Activated CD8-positive, alpha-beta memory T cell treated with anti-CD3 and anti-CD28 coated beads, Interleukin-2, amount 10 ng/mL, durations not matched to agents 7 days and 5 days (primary cell): ENCODE results near the gene EP400. TPM values are rescaled to one million over a fixed set of nuclear protein-coding genes. Genes with fewer than 3 reads are reported as not detected.
"Not testable (repeated sequence)": the region's sequence is repeated elsewhere in the genome, so short reads cannot be mapped to it uniquely, and the experiment has no call there.

ENCODE experiments used
- ATAC-seq: fragments of 150-1000 bp; cut with Tn5 transposase; one replicate; pipeline ENCODE4 v1.10.0; 2021; ENCODE audit warnings: moderate library complexity
- CTCF ChIA-PET: fragments of 350-600 bp; sonication (Branson Sonifier 250); formaldehyde crosslinking; loops from one replicate; lab custom pipeline; 2021; ENCODE audit warnings: antibody characterized with exemption; lab: Charles Lee
- DNase-seq: peaks from one replicate; pipeline ENCODE4 v3.0.0-alpha.2; 2020
- H3K27ac Mint-ChIP-seq: one replicate; pipeline ENCODE4 v1.8.0; 2021; ENCODE audit warnings: mild to moderate bottlenecking, mixed read lengths
- H3K27me3 Mint-ChIP-seq: one replicate; pipeline ENCODE4 v1.8.0; 2021; ENCODE audit warnings: mixed read lengths
- H3K36me3 Mint-ChIP-seq: one replicate; pipeline ENCODE4 v1.8.0; 2021; ENCODE audit warnings: mild to moderate bottlenecking, mixed read lengths
- H3K4me1 Mint-ChIP-seq: one replicate; pipeline ENCODE4 v1.8.0; 2021; ENCODE audit warnings: mixed read lengths
- H3K4me3 Mint-ChIP-seq: one replicate; pipeline ENCODE4 v1.8.0; 2021; ENCODE audit warnings: mild to moderate bottlenecking, moderate library complexity, mixed read lengths
- H3K9me3 Mint-ChIP-seq: one replicate; pipeline ENCODE4 v1.8.0; 2022; ENCODE audit warnings: low read depth, mixed read lengths
- total RNA-seq, 2 experiments: library from RNA; stranded (reverse); gene quantifications; one replicate each; pipeline ENCODE4 v1.2.3, GENCODE V29; 2021

Gene EP400
- total RNA-seq, 2 experiments from 2014 or later = 54.1 to 68.0 TPM

DNA sequence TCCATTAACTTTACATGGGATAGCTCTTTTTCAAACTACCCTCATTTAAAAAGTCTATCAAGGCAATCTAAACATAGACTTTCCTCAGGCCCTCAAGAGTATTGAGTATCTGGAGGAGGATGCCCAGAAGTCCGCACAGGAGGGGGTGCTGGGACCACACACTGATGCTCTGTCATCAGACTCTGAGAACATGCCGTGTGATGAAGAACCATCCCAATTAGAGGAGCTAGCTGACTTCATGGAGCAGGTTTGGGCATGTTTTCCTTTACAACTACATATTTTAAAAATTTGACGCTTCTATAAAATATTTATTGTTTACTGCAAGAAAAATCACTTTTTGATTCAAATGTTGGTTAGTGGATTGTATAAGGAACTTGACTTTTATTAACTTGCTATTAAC, 93.5 kb downstream of the EP400 start:
- Mint-ChIP-seq H3K4me1 (peaks cover 4% of the 10 kb centered on the region), H3K4me3 (no peak overlapping the region), H3K27ac (no peak overlapping the region), H3K36me3 (peaks cover 27% of the 10 kb centered on the region), H3K27me3 (no peaks in the 10 kb centered on the region), H3K9me3 (no peaks in the 10 kb centered on the region)
- ATAC-seq (no peak), DNase-seq (no peak)
- CTCF ChIA-PET = no interaction called here

DNA sequence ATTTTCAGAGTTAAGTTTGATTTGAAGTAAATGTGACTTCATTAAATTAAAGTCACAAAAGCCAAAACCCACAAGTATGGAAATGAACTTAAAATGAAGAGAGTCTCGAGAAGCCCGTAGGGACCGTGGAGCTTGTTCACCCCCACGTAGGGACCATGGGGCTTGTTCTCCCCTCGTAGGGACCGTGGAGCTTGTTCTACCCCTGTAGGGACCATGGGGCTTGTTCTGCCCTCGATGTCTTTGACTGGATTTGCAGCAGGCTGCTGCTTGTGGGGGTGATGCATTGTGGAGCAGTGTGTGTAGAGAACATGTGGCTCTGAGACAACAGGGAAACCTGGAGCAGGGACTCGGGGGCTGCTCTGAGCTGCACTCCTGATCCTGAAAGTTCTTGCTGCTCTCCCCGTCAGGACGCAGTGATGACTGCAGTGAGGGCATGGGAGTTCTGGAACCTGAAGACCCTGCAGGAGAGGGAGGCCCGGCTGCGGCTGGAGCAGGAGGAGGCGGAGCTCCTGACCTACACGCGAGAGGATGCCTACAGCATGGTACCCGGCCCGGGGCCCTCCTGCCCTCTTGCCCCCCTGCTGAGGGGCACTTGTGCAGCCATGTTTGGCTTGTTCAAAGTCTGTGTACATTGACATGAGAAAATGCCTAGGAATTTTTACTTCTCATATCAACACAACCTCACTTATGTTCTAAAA, 94.2 kb downstream of the EP400 start:
- no peak overlapping the region for H3K27ac Mint-ChIP-seq
- CTCF ChIA-PET = no interaction called here
- DNase-seq = no peak

DNA sequence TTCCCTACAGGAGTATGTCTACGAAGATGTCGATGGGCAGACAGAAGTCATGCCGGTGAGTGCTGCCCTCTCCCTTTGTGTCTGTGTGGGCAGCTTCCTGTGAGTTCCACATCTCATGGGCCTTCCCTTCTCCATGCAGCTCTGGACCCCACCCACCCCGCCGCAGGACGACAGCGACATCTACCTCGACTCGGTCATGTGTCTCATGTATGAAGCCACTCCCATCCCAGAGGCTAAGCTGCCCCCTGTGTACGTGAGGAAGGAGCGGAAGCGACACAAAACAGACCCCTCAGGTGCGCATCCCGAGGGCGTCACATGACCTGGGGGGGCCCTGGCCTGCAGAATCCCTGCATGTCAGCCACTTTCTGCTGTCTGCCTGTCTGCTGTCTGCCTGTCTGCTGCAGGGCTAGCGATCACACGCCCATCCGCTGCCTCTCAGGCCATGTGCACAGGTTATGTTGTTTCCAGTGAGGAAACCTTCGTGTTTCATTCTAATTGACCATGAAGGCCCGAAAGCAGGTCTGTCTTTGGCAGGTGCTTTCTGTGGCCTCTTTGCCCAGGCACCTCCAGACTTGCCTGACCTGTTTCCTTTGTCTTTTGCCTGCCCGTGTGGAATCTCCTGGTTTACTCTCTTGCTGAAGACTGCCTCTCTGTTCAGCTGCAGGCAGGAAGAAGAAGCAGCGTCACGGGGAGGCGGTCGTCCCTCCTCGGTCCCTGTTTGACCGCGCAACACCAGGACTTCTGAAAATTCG, 95.1 kb downstream of the EP400 start:
- Mint-ChIP-seq H3K9me3 (no peaks in the 10 kb centered on the region), H3K4me1 (peaks cover 4% of the 10 kb centered on the region), H3K27me3 (no peaks in the 10 kb centered on the region), H3K36me3 (peaks cover 24% of the 10 kb centered on the region), H3K4me3 (no peak overlapping the region), H3K27ac (no peak overlapping the region)
- no peak for ATAC-seq
- CTCF ChIA-PET = no interaction called here
- DNase-seq = no peak

More for the DNA sequence above, 94.2 kb downstream of the EP400 start:
- peaks cover 23% of the 10 kb centered on the region for H3K36me3 Mint-ChIP-seq
- ATAC-seq = no peak
- no peak overlapping the region for H3K4me3 Mint-ChIP-seq
- H3K27me3 Mint-ChIP-seq = no peaks in the 10 kb centered on the region
- H3K9me3 Mint-ChIP-seq = no peaks in the 10 kb centered on the region
- peaks cover 4% of the 10 kb centered on the region for H3K4me1 Mint-ChIP-seq

DNA sequence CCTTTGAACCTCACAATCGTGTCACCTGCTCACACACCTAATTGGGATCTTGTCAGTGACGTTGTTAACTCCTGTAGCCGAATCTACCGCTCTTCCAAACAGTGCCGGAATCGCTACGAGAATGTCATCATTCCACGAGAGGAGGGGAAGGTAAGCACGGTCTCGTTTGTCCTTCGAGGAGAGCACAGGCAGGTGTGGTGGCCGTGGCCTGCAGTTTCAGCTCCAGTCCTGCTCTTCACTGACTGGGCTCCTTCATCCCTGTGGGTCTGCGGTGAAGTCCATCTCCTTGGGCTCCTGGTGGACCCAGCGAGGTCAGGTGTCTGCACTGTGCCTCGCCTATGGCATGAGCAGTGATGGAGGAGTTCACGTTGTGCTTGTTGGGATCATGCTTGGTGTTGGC, 96.0 kb downstream of the EP400 start:
- H3K27ac Mint-ChIP-seq = no peak overlapping the region
- peaks cover 30% of the 10 kb centered on the region for H3K36me3 Mint-ChIP-seq
- no peaks in the 10 kb centered on the region for H3K27me3 Mint-ChIP-seq
- no peak for ATAC-seq
- CTCF ChIA-PET = no interaction called here
- DNase-seq = no peak
- H3K4me1 Mint-ChIP-seq = peaks cover 4% of the 10 kb centered on the region
- H3K9me3 Mint-ChIP-seq = no peaks in the 10 kb centered on the region
- H3K4me3 Mint-ChIP-seq = no peak overlapping the region

DNA sequence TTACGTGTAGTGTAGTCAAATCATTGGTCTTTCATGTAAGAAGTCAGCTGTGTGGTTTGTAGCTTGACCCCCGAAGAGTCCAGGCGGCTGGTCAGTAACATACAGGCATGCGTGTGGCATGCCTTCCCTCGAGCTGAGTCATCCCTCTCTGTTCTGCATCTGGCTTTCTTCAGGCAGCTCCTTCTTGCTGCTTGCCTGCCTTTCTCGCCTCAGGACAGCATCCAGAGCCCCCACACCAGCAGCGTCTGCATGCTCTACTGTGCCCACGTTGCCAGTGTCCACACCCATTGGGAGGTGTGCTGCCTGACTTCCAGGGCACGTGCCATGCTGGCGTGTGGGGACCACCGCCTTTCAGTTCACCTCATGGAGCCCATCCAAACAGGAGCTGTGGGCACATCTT, 96.8 kb downstream of the EP400 start:
- DNase-seq (no peak), ATAC-seq (no peak)
- peaks cover 37% of the 10 kb centered on the region for H3K36me3 Mint-ChIP-seq
- no peak overlapping the region for H3K27ac Mint-ChIP-seq
- no peaks in the 10 kb centered on the region for H3K27me3 Mint-ChIP-seq
- CTCF ChIA-PET = no interaction called here
- H3K9me3 Mint-ChIP-seq = no peaks in the 10 kb centered on the region
- H3K4me3 Mint-ChIP-seq = no peak overlapping the region
- peaks cover 1% of the 10 kb centered on the region for H3K4me1 Mint-ChIP-seq

DNA sequence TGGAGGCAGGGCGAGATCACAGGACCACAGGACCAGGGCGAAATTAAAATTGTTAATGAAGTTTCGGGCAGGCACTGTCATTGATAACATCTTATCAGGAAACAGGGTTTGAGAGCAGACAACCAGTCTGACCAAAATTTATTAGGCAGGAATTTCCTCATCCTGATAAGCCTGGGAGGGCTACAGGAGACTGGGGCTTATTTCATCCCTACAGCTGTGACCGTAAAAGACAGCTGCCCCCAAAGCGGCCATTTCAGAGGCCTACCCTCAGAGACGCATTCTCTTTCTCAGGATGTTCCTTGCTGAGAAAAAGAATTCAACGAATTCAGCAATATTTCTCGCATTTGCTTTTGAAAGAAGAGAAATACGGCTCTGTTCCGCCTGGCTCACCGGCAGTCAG, 97.9 kb downstream of the EP400 start:
- DNase-seq, H3K27ac Mint-ChIP-seq, ATAC-seq, H3K27me3 Mint-ChIP-seq, H3K4me3 Mint-ChIP-seq, H3K4me1 Mint-ChIP-seq, CTCF ChIA-PET, H3K9me3 Mint-ChIP-seq: not testable (repeated sequence)
- H3K36me3 Mint-ChIP-seq = peaks cover 38% of the 10 kb centered on the region

DNA sequence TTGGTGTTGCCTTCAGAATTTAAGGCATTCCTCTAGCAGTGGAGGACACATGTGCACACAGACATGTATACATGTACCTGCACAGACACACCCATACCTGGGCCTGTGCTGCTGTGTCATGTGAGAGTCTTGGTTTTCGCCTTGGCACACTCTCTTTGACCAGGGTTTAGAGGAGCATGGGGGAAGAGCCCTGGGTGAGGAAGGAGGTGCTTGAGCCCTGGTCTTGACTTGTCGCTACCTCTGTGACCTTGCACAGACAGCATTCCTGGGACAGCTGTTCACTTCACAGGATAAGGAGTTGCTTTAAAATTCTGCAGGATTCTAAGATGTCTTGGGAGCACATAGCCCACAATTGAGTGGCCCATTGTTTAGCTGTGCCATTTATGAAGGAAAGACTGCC, 99.7 kb downstream of the EP400 start:
- no peak for DNase-seq
- H3K4me1 Mint-ChIP-seq = no peaks in the 10 kb centered on the region
- H3K27ac Mint-ChIP-seq = no peak overlapping the region
- peaks cover 48% of the 10 kb centered on the region for H3K36me3 Mint-ChIP-seq
- H3K27me3 Mint-ChIP-seq = no peaks in the 10 kb centered on the region
- CTCF ChIA-PET = no interaction called here
- ATAC-seq = no peak
- no peak overlapping the region for H3K4me3 Mint-ChIP-seq
- no peaks in the 10 kb centered on the region for H3K9me3 Mint-ChIP-seq

DNA sequence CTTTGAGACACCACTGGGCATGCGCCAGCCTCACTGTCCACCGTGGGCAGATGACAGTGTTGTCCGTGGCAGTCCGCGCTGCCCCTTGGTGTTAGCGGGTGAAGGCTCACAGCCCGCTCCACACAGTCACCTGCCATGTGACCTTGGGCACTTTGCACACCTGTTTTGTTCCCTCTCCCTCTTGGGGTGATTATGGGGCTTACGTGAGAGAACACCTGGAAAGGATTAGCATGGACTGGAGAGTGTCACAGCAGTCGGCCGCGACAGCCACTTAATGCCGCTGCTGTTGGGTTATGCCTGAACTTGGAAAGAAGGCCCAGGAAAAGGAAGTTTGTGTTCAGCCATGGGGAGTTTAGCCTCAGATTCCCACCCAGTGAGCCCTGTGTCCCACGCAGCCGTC, 100.1 kb downstream of the EP400 start:
- Mint-ChIP-seq H3K9me3 (no peaks in the 10 kb centered on the region), H3K27ac (no peak overlapping the region), H3K4me3 (no peak overlapping the region), H3K36me3 (peaks cover 49% of the 10 kb centered on the region), H3K27me3 (no peaks in the 10 kb centered on the region), H3K4me1 (no peaks in the 10 kb centered on the region)
- CTCF ChIA-PET = no interaction called here
- no peak for DNase-seq
- ATAC-seq = no peak

DNA sequence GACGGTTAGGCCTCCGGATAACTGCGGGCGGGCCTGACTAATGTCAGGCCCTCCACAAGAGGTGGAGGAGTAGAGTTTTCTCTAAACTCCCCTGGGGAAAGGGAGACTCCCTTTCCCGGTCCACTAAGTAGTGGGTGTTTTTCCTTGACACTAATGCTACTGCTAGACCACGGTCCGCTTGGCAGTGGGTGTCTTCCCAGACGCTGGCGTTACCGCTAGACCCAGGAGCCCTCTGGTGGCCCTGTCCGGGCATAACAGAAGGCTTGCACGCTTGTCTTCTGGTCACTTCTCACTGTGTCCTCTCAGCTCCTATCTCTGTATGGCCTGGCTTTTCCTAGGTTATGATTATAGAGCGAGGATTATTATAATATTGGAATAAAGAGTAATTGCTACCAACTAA, 102.0 kb downstream of the EP400 start:
- H3K4me3 Mint-ChIP-seq, H3K9me3 Mint-ChIP-seq, H3K27me3 Mint-ChIP-seq, CTCF ChIA-PET, H3K4me1 Mint-ChIP-seq, ATAC-seq, H3K27ac Mint-ChIP-seq, DNase-seq: not testable (repeated sequence)
- peaks cover 40% of the 10 kb centered on the region for H3K36me3 Mint-ChIP-seq

DNA sequence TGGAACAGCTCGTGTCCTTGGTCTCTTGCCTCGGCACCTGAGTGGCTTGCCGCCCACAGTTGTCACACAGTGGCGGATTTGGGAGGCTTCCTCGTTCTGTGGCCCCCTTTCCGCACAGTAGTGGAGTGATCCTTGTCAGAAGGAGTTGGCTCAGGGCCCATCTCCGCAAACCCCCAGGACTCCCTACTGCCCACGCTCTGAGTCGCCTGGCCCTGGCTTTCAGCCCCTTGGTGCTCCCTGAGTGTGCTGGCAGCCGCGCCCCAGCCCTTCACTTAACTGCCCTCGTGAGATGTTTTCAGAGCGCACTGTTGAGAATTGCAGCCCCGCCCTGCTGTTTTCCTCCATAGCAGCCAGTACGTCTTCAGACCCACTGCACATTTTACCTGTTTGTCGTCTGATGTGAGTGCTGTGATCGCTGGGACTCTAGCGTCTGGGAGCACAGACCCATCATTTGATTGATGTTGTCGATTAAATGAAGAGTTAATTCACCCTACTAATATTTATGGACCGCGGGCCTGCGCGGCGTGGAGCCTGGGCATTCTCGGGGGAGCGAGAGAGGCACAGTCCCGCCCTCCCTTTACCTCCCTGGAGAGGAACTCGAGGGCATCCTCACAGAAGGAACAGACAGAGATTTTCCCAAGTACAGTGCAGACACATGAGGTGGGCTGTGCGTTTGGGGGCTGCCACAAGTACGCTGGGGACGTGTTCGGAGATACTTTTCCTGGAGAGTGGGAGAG, 102.6 kb downstream of the EP400 start:
- H3K4me3 Mint-ChIP-seq = no peak overlapping the region
- H3K9me3 Mint-ChIP-seq = no peaks in the 10 kb centered on the region
- no peaks in the 10 kb centered on the region for H3K4me1 Mint-ChIP-seq
- ATAC-seq (no peak), DNase-seq (no peak)
- peaks cover 36% of the 10 kb centered on the region for H3K36me3 Mint-ChIP-seq
- no peaks in the 10 kb centered on the region for H3K27me3 Mint-ChIP-seq
- H3K27ac Mint-ChIP-seq = no peak overlapping the region
- CTCF ChIA-PET = no interaction called here

DNA sequence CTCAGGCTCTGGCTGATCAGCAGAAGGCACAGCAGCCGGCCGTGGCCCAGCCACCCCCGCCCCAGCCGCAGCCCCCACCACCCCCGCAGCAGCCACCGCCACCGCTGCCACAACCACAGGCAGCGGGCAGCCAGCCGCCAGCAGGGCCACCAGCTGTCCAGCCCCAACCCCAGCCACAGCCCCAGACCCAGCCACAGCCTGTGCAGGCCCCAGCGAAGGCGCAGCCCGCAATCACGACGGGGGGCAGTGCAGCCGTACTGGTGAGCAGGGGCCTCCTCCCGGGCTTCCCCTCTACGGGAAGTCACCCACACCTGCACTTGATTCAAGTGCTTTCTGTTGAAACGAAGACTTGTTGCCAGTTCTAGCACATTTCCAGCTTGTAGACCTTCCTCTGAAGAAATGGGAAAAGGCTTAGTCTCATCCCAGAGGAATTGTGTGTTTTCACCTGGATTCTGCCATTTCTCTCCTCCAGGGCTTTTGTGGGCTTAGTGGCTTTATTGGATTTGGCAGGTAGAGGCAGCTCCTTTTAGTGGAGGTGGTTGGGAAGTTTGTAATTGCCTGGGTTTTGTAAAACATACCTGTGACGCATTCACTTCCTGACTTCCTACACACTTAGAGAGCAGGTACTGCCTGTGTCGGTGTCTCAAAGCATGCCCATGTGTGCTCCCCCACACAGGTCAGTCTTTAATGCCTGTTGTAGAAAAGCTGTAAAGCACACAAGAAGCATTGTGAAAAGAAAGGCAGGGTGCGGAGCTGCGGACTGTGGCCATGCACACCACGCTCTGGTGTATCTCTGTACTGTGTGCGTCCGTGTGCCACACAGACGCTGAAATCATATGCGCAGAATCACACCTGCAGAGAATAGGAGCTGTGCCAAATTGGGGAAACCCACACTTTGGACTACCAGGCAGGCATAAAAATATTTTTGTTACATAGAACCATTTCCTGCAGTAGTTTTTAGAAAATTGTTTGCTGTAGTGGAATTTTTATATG, 103.9 kb downstream of the EP400 start:
- DNase-seq = no peak
- H3K4me3 Mint-ChIP-seq = no peak overlapping the region
- CTCF ChIA-PET = no interaction called here
- H3K4me1 Mint-ChIP-seq = no peaks in the 10 kb centered on the region
- peaks cover 34% of the 10 kb centered on the region for H3K36me3 Mint-ChIP-seq
- H3K9me3 Mint-ChIP-seq = no peaks in the 10 kb centered on the region
- H3K27me3 Mint-ChIP-seq = no peaks in the 10 kb centered on the region
- H3K27ac Mint-ChIP-seq = no peak overlapping the region
- ATAC-seq = no peak

DNA sequence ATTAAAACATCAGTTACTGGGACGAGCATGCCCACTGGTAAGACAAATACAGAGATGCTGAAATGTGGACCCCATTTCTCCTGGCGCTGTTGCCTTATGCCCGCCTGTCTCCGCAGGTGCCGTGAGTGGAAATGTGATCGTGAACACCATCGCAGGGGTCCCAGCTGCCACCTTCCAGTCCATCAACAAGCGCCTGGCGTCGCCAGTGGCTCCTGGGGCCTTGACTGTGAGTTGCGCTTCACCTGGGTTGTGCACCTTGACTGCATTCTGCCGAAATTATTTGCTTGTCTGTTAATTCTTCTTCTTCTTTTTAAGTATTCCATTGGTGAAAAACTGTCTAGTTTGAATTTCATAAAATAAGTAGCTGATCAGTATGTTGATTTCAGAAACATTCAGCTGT, 105.2 kb downstream of the EP400 start:
- Mint-ChIP-seq H3K36me3 (peaks cover 32% of the 10 kb centered on the region), H3K4me1 (no peaks in the 10 kb centered on the region), H3K9me3 (no peaks in the 10 kb centered on the region)

DNA sequence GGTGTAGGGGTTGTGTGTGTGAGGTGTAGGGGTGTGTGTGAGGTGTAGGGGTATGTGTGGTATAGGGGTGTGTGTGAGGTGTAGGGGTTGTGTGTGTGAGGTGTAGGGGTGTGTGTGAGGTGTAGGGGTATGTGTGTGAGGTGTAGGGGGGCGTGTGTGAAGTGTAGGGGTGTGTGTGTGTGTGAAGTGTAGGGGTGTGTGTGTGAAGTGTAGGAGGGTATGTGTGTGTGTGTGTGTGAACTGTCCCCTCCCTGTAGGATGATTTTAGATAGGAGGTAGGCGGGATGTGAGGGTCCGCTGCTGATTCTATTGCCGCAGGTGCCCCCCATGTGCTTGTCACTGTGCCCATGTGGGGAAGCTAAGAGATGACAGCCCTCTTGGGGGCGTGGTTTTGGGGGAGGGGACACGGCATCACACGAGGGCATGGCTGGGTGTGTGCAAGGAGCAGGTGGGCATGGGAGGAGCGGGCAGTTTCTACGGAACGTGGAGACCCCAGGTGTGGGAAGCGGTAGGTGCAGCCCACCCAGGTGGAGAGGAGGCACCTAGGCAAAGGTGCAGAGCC, 105.9 kb downstream of the EP400 start:
- Mint-ChIP-seq H3K4me3 (no peak overlapping the region), H3K27ac (no peak overlapping the region), H3K36me3 (peaks cover 28% of the 10 kb centered on the region), H3K4me1 (no peaks in the 10 kb centered on the region), H3K27me3 (no peaks in the 10 kb centered on the region), H3K9me3 (no peaks in the 10 kb centered on the region)
- no peak for ATAC-seq
- no peak for DNase-seq
- CTCF ChIA-PET = no interaction called here

More for the DNA sequence above, 105.2 kb downstream of the EP400 start:
- ATAC-seq (no peak), DNase-seq (no peak)
- H3K4me3 Mint-ChIP-seq = no peak overlapping the region
- H3K27me3 Mint-ChIP-seq = no peaks in the 10 kb centered on the region
- H3K27ac Mint-ChIP-seq = no peak overlapping the region
- CTCF ChIA-PET = no interaction called here
